ENCODE data around the gene FSIP1.

FSIP1 gene

GRCh38 chr15:39555885-39556284, 226.8 kb downstream of the FSIP1 start:
- DNase-seq (ENCODE audit: low read depth in 2 of 3, low spot score in 2 of 3), result no peak

- no peak for DNase-seq (ENCODE audit: low read depth in 2 of 3, low spot score in 2 of 3)
Measured at GRCh38 chr15:39554746-39555387, 227.8 kb downstream of the FSIP1 start.

GRCh38 chr15:39553947-39554693, 228.5 kb downstream of the FSIP1 start:
- DNase-seq (ENCODE audit: low read depth in 2 of 3, low spot score in 2 of 3), result no peak

GRCh38 chr15:39552556-39552955, 230.1 kb downstream of the FSIP1 start:
- no peak for DNase-seq (ENCODE audit: low read depth in 2 of 3, low spot score in 2 of 3)

GRCh38 chr15:39551476-39551875, 231.2 kb downstream of the FSIP1 start:
- no peak for DNase-seq (ENCODE audit: low read depth in 2 of 3, low spot score in 2 of 3)
